SK-N-MC (cell line): ENCODE results near the gene FHOD1.
A peak's percentile ranks its signal among the peaks of the same experiment; 100 is the strongest.

Experiments used
- DNase-seq: peaks from one replicate; pipeline ENCODE4 v3.0.0-alpha.2; 2011; ENCODE audit warnings: low read depth, low spot score
- H3K27ac ChIP-seq: fragments of 200-600 bp; sonication (generic); 2 replicates; pipeline ENCODE4 v1.5.1; 2016; ENCODE audit warnings: mixed run types
- H3K36me3 ChIP-seq: fragments of 200-600 bp; sonication (generic); 2 replicates; pipeline ENCODE4 v1.6.1; 2017; ENCODE audit warnings: antibody characterized with exemption, low read length, mixed read lengths; ENCODE audit not compliant: insufficient read depth
- H3K4me3 ChIP-seq: fragments of 200-600 bp; sonication (generic); 2 replicates; pipeline ENCODE4 v1.5.1; 2016
- H3K9ac ChIP-seq: fragments of 200-600 bp; sonication (generic); 2 replicates; pipeline ENCODE4 v1.8.0; 2017; ENCODE audit warnings: mixed run types, mixed read lengths; ENCODE audit not compliant: insufficient read length
- H3K9me3 ChIP-seq: fragments of 200-600 bp; sonication (generic); 2 replicates; pipeline ENCODE4 v1.6.1; 2017; ENCODE audit warnings: low read depth, mild to moderate bottlenecking, antibody characterized with exemption, low read length, moderate library complexity, mixed read lengths
- EZH2 ChIP-seq: fragments of 200-600 bp; sonication (generic); IDR thresholded peaks from one replicate; pipeline ENCODE4 v1.6.1; 2017; ENCODE audit warnings: antibody characterized with exemption
- FOXP2 ChIP-seq: optimal IDR thresholded peaks from 2 replicates; pipeline ENCODE3; 2011; ENCODE audit warnings: mild to moderate bottlenecking, moderate library complexity; ENCODE audit not compliant: insufficient read depth; ENCODE audit errors: extremely low read length, control extremely low read depth
- POLR2AphosphoS5 ChIP-seq: IDR thresholded peaks from 2 replicates; pipeline ENCODE4 v1.6.1; 2012; ENCODE audit warnings: mild to moderate bottlenecking, low read depth, low read length, borderline replicate concordance

The FHOD1 gene

GRCh38 chr16:67277999-67278772, 30.9 kb upstream of the FHOD1 start:
- Histone ChIP-seq H3K27ac (no peak overlapping the region), H3K36me3 (no peaks in the 10 kb centered on the region), H3K4me3 (peak overlapping the region; percentile 53), H3K9me3 (no peaks in the 10 kb centered on the region), H3K9ac (no peak overlapping the region)
- DNase-seq: no peak
- TF ChIP-seq EZH2: no peak
- TF ChIP-seq POLR2AphosphoS5: no peak
- TF ChIP-seq FOXP2: no peak

GRCh38 chr16:67277294-67277998, 30.2 kb upstream of the FHOD1 start:
- H3K36me3 ChIP-seq: no peaks in the 10 kb centered on the region
- H3K9ac ChIP-seq: no peak overlapping the region
- TF ChIP-seq FOXP2: no peak
- no peak for TF ChIP-seq EZH2
- TF ChIP-seq POLR2AphosphoS5: no peak
- no peak overlapping the region for H3K27ac ChIP-seq
- no peak overlapping the region for H3K4me3 ChIP-seq
- no peaks in the 10 kb centered on the region for H3K9me3 ChIP-seq
- no peak for DNase-seq

- TF ChIP-seq POLR2AphosphoS5 (no peak), FOXP2 (no peak)
- Histone ChIP-seq H3K27ac (no peak overlapping the region), H3K9me3 (no peaks in the 10 kb centered on the region), H3K36me3 (no peaks in the 10 kb centered on the region), H3K4me3 (no peak overlapping the region), H3K9ac (no peak overlapping the region)
- DNase-seq: no peak
Observed at GRCh38 chr16:67275321-67275720, 28.0 kb upstream of the FHOD1 start.

- H3K27ac ChIP-seq: no peak overlapping the region
- H3K9me3 ChIP-seq: no peaks in the 10 kb centered on the region
- TF ChIP-seq EZH2 (no peak), POLR2AphosphoS5 (no peak), FOXP2 (no peak)
- no peak for DNase-seq
- no peaks in the 10 kb centered on the region for H3K36me3 ChIP-seq
- no peak overlapping the region for H3K9ac ChIP-seq
- H3K4me3 ChIP-seq: no peak overlapping the region
Observed at GRCh38 chr16:67271446-67271845, 24.2 kb upstream of the FHOD1 start.

GRCh38 chr16:67270931-67271338, 23.7 kb upstream of the FHOD1 start:
- H3K27ac ChIP-seq: no peak overlapping the region

GRCh38 chr16:67269766-67270165, 22.5 kb upstream of the FHOD1 start:
- no peak overlapping the region for H3K9ac ChIP-seq
- no peak overlapping the region for H3K27ac ChIP-seq
- H3K9me3 ChIP-seq: no peaks in the 10 kb centered on the region
- TF ChIP-seq EZH2 (no peak), FOXP2 (no peak), POLR2AphosphoS5 (no peak)
- H3K4me3 ChIP-seq: no peak overlapping the region
- no peaks in the 10 kb centered on the region for H3K36me3 ChIP-seq
- DNase-seq: no peak

More at GRCh38 chr16:67270931-67271338, 23.7 kb upstream of the FHOD1 start:
- H3K9me3 ChIP-seq: no peaks in the 10 kb centered on the region
- TF ChIP-seq POLR2AphosphoS5 (no peak), EZH2 (no peak), FOXP2 (no peak)
- no peak overlapping the region for H3K9ac ChIP-seq
- no peak for DNase-seq
- H3K36me3 ChIP-seq: no peaks in the 10 kb centered on the region
- no peak overlapping the region for H3K4me3 ChIP-seq

GRCh38 chr16:67268136-67268579, 20.9 kb upstream of the FHOD1 start:
- DNase-seq: no peak
- Histone ChIP-seq H3K27ac (no peak overlapping the region), H3K36me3 (no peaks in the 10 kb centered on the region), H3K4me3 (no peak overlapping the region), H3K9ac (no peak overlapping the region), H3K9me3 (no peaks in the 10 kb centered on the region)
- TF ChIP-seq EZH2 (no peak), POLR2AphosphoS5 (no peak), FOXP2 (no peak)

GRCh38 chr16:67265834-67266233, 18.6 kb upstream of the FHOD1 start:
- DNase-seq: no peak
- H3K36me3 ChIP-seq: no peaks in the 10 kb centered on the region
- TF ChIP-seq FOXP2 (no peak), EZH2 (no peak), POLR2AphosphoS5 (no peak)
- no peaks in the 10 kb centered on the region for H3K9me3 ChIP-seq
- no peak overlapping the region for H3K4me3 ChIP-seq
- H3K9ac ChIP-seq: no peak overlapping the region
- no peak overlapping the region for H3K27ac ChIP-seq
